ENCODE measurements around the gene ZMIZ2. TPM values are rescaled to one million over a fixed set of nuclear protein-coding genes. Genes with fewer than 3 reads are reported as not detected.
A peak's percentile ranks its signal among the peaks of the same experiment; 100 is the strongest.

The ZMIZ2 gene
- total RNA-seq, 1 donor from 2014 or later: 62.7 TPM

DNA sequence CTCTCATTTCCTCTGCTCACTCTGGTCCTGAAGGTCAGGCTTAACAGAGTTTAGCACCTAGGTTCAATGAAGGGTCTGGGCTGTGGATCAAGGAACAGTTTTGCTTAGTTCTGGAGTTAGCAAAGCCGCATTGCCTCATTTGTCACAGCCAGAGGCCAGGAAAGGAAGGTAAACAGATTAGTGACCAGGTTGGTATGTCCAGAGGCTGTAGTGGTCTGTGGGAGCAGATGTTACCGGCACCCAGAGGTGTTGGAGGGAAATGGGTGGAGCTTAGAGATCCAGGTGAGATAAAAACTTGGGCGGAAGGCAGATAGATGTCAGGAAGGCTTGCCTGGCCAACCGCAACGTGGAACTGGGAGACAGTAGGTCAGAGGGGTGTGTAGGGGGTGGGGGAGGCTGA, 36.6 kb upstream of the ZMIZ2 start:
- H3K27ac ChIP-seq (replicated peaks): peak overlapping the region; percentile 59
- no peak for DNase-seq

DNA sequence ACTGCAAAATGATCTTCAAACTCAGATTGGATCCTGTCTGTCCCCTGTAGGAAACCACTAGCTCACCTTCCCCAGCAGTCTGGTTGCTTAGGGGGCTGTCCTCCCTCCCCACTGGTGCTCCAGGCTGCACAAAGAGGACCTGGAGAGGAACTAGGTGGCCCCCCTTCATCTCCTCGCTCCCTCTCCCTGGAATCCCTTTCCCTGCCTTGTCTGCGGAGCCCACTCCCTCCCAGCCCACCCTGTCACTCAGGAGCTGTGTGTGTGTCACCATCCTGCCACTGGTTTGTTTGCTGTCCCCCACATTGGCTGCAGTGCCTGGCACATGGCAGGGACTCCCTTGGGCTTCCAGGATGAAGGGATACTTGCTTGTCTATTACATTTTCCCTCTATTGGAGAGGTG, 35.5 kb upstream of the ZMIZ2 start:
- intact Hi-C loops (cut with micrococcal nuclease): no loop called here
- H3K36me3 ChIP-seq: peaks cover 19% of the 10 kb centered on the region
- peak overlapping the region; percentile 25 for H3K27ac ChIP-seq (replicated peaks)
- TF ChIP-seq, protein P1, sequence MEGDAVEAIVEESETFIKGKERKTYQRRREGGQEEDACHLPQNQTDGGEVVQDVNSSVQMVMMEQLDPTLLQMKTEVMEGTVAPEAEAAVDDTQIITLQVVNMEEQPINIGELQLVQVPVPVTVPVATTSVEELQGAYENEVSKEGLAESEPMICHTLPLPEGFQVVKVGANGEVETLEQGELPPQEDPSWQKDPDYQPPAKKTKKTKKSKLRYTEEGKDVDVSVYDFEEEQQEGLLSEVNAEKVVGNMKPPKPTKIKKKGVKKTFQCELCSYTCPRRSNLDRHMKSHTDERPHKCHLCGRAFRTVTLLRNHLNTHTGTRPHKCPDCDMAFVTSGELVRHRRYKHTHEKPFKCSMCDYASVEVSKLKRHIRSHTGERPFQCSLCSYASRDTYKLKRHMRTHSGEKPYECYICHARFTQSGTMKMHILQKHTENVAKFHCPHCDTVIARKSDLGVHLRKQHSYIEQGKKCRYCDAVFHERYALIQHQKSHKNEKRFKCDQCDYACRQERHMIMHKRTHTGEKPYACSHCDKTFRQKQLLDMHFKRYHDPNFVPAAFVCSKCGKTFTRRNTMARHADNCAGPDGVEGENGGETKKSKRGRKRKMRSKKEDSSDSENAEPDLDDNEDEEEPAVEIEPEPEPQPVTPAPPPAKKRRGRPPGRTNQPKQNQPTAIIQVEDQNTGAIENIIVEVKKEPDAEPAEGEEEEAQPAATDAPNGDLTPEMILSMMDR (IDR thresholded peaks at IDR 0.05; ENCODE audit: borderline replicate concordance): no peak
- no peak for DNase-seq
- peaks cover 39% of the 10 kb centered on the region for H3K4me1 ChIP-seq
- H3K4me3 ChIP-seq: no peak overlapping the region
- no peaks in the 10 kb centered on the region for H3K9me3 ChIP-seq (replicated peaks)
- no peaks in the 10 kb centered on the region for H3K27me3 ChIP-seq (ENCODE audit: low read depth)

More for the DNA sequence above, 36.6 kb upstream of the ZMIZ2 start:
- peaks cover 39% of the 10 kb centered on the region for H3K4me1 ChIP-seq
- no peaks in the 10 kb centered on the region for H3K27me3 ChIP-seq (ENCODE audit: low read depth)
- no peak overlapping the region for H3K4me3 ChIP-seq
- TF ChIP-seq, protein P1 (IDR thresholded peaks at IDR 0.05; ENCODE audit: borderline replicate concordance): no peak
- intact Hi-C loops (cut with micrococcal nuclease): no loop called here
- H3K9me3 ChIP-seq (replicated peaks): no peaks in the 10 kb centered on the region
- H3K36me3 ChIP-seq: peaks cover 30% of the 10 kb centered on the region

DNA sequence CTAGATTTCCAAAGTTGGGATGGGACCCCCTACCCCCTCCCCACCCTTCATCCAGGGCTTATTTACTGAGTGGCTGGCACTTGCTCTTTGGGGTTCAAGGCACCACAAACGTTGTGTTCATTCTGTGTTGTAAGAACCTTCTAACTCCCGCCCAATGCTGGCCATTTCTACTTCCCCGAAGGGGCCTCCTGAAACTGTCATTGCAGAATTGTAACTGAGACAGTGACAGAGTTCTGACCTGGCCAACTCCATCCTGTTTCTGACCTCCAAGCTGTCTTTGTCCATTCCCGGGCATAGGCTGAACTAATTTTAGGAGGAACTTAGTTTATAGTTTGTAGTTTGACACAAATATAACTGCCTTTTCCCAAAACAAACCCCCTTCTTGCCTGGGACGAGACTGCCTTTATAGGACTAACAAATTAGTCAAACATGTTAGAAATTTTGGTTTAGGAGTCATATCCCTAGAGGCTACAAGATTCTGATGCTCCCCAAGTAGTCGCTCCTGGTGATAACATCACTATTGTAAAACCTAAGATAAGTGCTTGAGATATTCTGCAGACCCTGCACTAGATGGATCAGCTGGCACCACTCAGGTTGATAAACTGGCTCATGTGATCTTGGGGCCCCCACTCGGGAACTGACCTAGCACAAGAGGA, 34.8 kb upstream of the ZMIZ2 start:
- TF ChIP-seq, protein P1 (IDR thresholded peaks at IDR 0.05; ENCODE audit: borderline replicate concordance): no peak
- Histone ChIP-seq H3K4me3 (no peak overlapping the region), H3K9me3 (replicated peaks) (no peaks in the 10 kb centered on the region), H3K27ac (replicated peaks) (peak overlapping the region; percentile 25), H3K4me1 (peaks cover 39% of the 10 kb centered on the region), H3K36me3 (peaks cover 12% of the 10 kb centered on the region), H3K27me3 (ENCODE audit: low read depth) (no peaks in the 10 kb centered on the region)
- intact Hi-C loops (cut with micrococcal nuclease): no loop called here
- no peak for DNase-seq

DNA sequence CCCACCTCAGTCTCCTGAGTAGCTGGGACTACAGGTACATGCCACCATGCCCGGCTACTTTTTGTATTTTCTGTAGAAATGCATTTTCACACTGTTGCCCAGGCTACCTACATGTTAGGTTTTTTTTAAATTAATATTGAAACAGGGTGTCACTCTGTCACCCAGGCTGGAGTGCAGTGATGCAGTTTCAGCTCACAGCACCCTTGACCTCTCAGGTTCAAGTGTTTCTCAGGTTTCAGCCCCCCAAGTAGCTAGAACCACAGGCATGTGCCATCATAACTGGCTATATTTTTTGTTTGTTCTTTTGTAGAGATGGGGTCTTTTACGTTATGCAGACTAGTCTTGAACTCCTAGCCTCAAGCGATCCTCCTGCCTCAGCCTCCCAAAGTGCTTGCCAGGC, 32.4 kb upstream of the ZMIZ2 start:
- intact Hi-C loops (cut with micrococcal nuclease): no loop called here
- Histone ChIP-seq H3K4me1 (peaks cover 39% of the 10 kb centered on the region), H3K36me3 (no peaks in the 10 kb centered on the region), H3K9me3 (replicated peaks) (peaks cover 6% of the 10 kb centered on the region), H3K27me3 (ENCODE audit: low read depth) (no peaks in the 10 kb centered on the region), H3K27ac (replicated peaks) (peak overlapping the region; percentile 71), H3K4me3 (no peak overlapping the region)
- no peak for DNase-seq
- TF ChIP-seq, protein P1 (IDR thresholded peaks at IDR 0.05; ENCODE audit: borderline replicate concordance): no peak

DNA sequence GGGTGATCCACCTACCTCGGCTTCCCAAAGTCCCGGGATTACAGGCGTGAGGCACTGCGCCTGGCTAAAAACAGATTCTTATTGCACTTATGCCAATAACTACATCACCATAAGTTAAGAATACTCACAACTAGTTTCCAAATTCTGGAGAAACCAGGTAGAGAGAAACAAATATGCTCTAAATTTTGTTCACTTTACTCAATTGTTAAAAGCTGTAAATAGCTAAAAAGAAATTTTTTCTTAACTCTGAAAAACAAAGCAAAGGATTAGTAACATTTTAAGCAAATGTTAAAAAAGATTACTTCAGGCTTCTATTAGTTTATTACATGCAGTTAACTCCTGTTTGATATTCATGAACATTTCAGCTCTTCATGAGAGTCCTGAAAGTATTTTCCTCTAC, 28.3 kb upstream of the ZMIZ2 start:
- H3K27me3 ChIP-seq (ENCODE audit: low read depth): no peaks in the 10 kb centered on the region
- no peak overlapping the region for H3K27ac ChIP-seq (replicated peaks)
- no peak overlapping the region for H3K4me3 ChIP-seq
- TF ChIP-seq, protein P1 (IDR thresholded peaks at IDR 0.05; ENCODE audit: borderline replicate concordance): no peak
- no peak for DNase-seq
- H3K4me1 ChIP-seq: peaks cover 16% of the 10 kb centered on the region
- H3K36me3 ChIP-seq: no peaks in the 10 kb centered on the region
- intact Hi-C loops (cut with micrococcal nuclease): no loop called here
- H3K9me3 ChIP-seq (replicated peaks): peaks cover 6% of the 10 kb centered on the region
